HG03095 (cell line): Measurements from ENCODE around the gene DDHD1.
A peak's percentile ranks its signal among the peaks of the same experiment; 100 is the strongest.
"Not testable (repeated sequence)": the region's sequence is repeated elsewhere in the genome, so short reads cannot be mapped to it uniquely, and the experiment has no call there.

Source experiments
- ATAC-seq: cut with Tn5 transposase; IDR thresholded peaks from one replicate; pipeline ENCODE4 v1.9.1; 2021; ENCODE audit warnings: moderate library complexity; ENCODE audit not compliant: unreplicated experiment

Gene DDHD1

GRCh38 chr14:53152887-53153701 lies at the start of gene DDHD1:
TSS of gene DDHD1 (minus strand) at chr14:53153323. CDS start at chr14:53153098, 225 bp downstream.
- peak; percentile 64 for ATAC-seq

- no peak for ATAC-seq
These were observed 42.8 kb upstream of the DDHD1 start for GRCh38 chr14:53195949-53196348.

GRCh38 chr14:53193193-53193592 lies 40.1 kb upstream of the DDHD1 start:
- ATAC-seq = no peak

GRCh38 chr14:53192052-53192760 lies 39.1 kb upstream of the DDHD1 start:
- no peak for ATAC-seq

GRCh38 chr14:53190938-53191337 lies 37.8 kb upstream of the DDHD1 start:
- no peak for ATAC-seq

- ATAC-seq = no peak
These were observed 34.9 kb upstream of the DDHD1 start for GRCh38 chr14:53187921-53188463.

- no peak for ATAC-seq
These were observed 33.4 kb upstream of the DDHD1 start for GRCh38 chr14:53186532-53186931.

GRCh38 chr14:53183611-53184010 lies 30.5 kb upstream of the DDHD1 start:
- no peak for ATAC-seq

GRCh38 chr14:53183056-53183455 lies 29.9 kb upstream of the DDHD1 start:
- ATAC-seq = no peak

- ATAC-seq = not testable (repeated sequence)
These were observed 28.4 kb upstream of the DDHD1 start for GRCh38 chr14:53181463-53182081.

- no peak for ATAC-seq
These were observed 27.4 kb upstream of the DDHD1 start for GRCh38 chr14:53180272-53181221.

GRCh38 chr14:53179486-53180005 lies 26.4 kb upstream of the DDHD1 start:
- ATAC-seq = not testable (repeated sequence)

GRCh38 chr14:53175375-53175774 lies 22.3 kb upstream of the DDHD1 start:
- ATAC-seq = no peak

- no peak for ATAC-seq
These were observed 21.8 kb upstream of the DDHD1 start for GRCh38 chr14:53174918-53175317.

- no peak for ATAC-seq
These were observed 15.7 kb upstream of the DDHD1 start for GRCh38 chr14:53168786-53169185.

GRCh38 chr14:53167602-53168328 lies 14.6 kb upstream of the DDHD1 start:
- ATAC-seq = no peak

GRCh38 chr14:53161758-53162435 lies 8.8 kb upstream of the DDHD1 start:
- no peak for ATAC-seq

- ATAC-seq = no peak
These were observed 3.1 kb upstream of the DDHD1 start for GRCh38 chr14:53156238-53156637.

GRCh38 chr14:53153702-53154112 lies 584 bp upstream of the DDHD1 start:
- ATAC-seq = no peak
